Upper lobe of left lung (tissue), 6 donors: Measurements from ENCODE around the gene DGLUCY. TPM values are rescaled to one million over a fixed set of nuclear protein-coding genes. Genes with fewer than 3 reads are reported as not detected.
A peak's percentile ranks its signal among the peaks of the same experiment; 100 is the strongest.

Experiments used
- ATAC-seq, 2 donors: fragments of 200-7000 bp; cut with Tn5 transposase; one replicate each; pipeline ENCODE4 v1.9.1; 2022; ENCODE audit warnings: mild to moderate bottlenecking in 2 of 2, moderate library complexity in 2 of 2; ENCODE audit not compliant: low FRiP score in 2 of 2
- DNase-seq, 2 donors: peaks; one replicate each; pipeline ENCODE4 v3.0.0-alpha.2; 2019 to 2020
- H3K27ac ChIP-seq, 4 donors: fragments of 200-600 bp; sonication (generic); one replicate each; pipeline ENCODE4 v1.5.1; 2016 to 2019
- H3K27me3 ChIP-seq, 4 donors: fragments of 200-600 bp; sonication (generic); one replicate each; pipeline ENCODE4 v1.5.1; 2017 to 2019
- H3K36me3 ChIP-seq, 4 donors: fragments of 200-600 bp; sonication (generic); one replicate each; pipeline ENCODE4 v1.5.1; 2016 to 2019
- H3K4me1 ChIP-seq, 4 donors: fragments of 200-600 bp; sonication (generic); one replicate each; pipeline ENCODE4 v1.5.1; 2018 to 2019
- H3K4me3 ChIP-seq, 4 donors: fragments of 200-600 bp; sonication (generic); one replicate each; pipeline ENCODE4 v1.5.1; 2017 to 2019; ENCODE audit warnings: mild to moderate bottlenecking in 2 of 4, moderate library complexity in 1 of 4
- H3K9me3 ChIP-seq, 4 donors: fragments of 200-600 bp; sonication (generic); one replicate each; pipeline ENCODE4 v1.5.1; 2018 to 2019
- CTCF ChIP-seq, 6 experiments: fragments of 450-650 bp in 4 of 6; fragments of 200-600 bp in 2 of 6; sonication (generic) in 2 of 6; IDR thresholded peaks; one replicate each; pipeline ENCODE4 v1.5.1; 2016 to 2019; ENCODE audit warnings: antibody characterized with exemption in 6 of 6
- EP300 ChIP-seq, 4 donors: sonication (generic); formaldehyde crosslinking; IDR thresholded peaks; one replicate each; pipeline ENCODE4 v1.5.1; 2017; ENCODE audit warnings: antibody characterized with exemption in 4 of 4, control low read depth in 2 of 4
- POLR2A ChIP-seq, 4 donors: fragments of 450-650 bp; IDR thresholded peaks; one replicate each; pipeline ENCODE4 v1.5.1; 2016 to 2017; ENCODE audit warnings: antibody characterized with exemption in 4 of 4, mild to moderate bottlenecking in 2 of 4
- POLR2AphosphoS5 ChIP-seq, 2 donors: sonication (generic); formaldehyde crosslinking; IDR thresholded peaks; one replicate each; pipeline ENCODE4 v1.5.1; 2017; ENCODE audit warnings: antibody characterized with exemption in 2 of 2
- WGBS, 2 donors: methylation state at CpG; one replicate each; pipeline ENCODE4 v1.1.5; 2017 to 2018; 5-methylcytosine and 5-hydroxymethylcytosine counted together
- total RNA-seq, 6 donors: library from RNA; depleted of rRNA in 4 of 6; stranded (reverse); fragments of >200 nt in 4 of 6; gene quantifications; one replicate each; pipeline versions ENCODE4 v1.1.0 to v1.2.1, GENCODE V29; 2016 to 2021
- donor health status: DM: no; HTN: no; CAD: no; lungs with moderate emphysema.
- donor health status: DM: no; HTN: yes; CAD: no; lungs with severe emphysema.

Gene DGLUCY
- total RNA-seq, 6 donors from 2014 or later, result 54.7 to 141 (median 80.3) TPM

GRCh38 chr14:91232052-91232451, 118.2 kb downstream of the DGLUCY start:
- H3K27ac ChIP-seq, result peak overlapping the region; percentile 49 to 75 (median 68)
- DNase-seq, result peak in 1 of 2 donors; percentile 59
- 53 to 65% methylated on average over 2 of the region's 2 CpGs for WGBS, 2 donors
- H3K4me1 ChIP-seq, result peaks cover 28 to 57% (median 42%) of the 10 kb centered on the region in 4 donors
- no peak overlapping the region for H3K4me3 ChIP-seq
- peak; percentile 35 to 58 for ATAC-seq
- no peaks in the 10 kb centered on the region for H3K27me3 ChIP-seq
- peaks cover 0 to 5% (median 0%) of the 10 kb centered on the region in 4 donors for H3K9me3 ChIP-seq
- H3K36me3 ChIP-seq, result peaks cover 0 to 16% (median 0%) of the 10 kb centered on the region in 4 donors
- TF ChIP-seq EP300 (IDR thresholded peaks at IDR 0.05) (no peak), POLR2AphosphoS5 (IDR thresholded peaks at IDR 0.05) (peak in 1 of 2 donors; percentile 38)

- peak overlapping the region; percentile 49 to 75 (median 68) for H3K27ac ChIP-seq
- H3K9me3 ChIP-seq, result peaks cover 0 to 5% (median 0%) of the 10 kb centered on the region in 4 donors
- H3K4me3 ChIP-seq, result no peak overlapping the region
- H3K4me1 ChIP-seq, result peaks cover 28 to 57% (median 42%) of the 10 kb centered on the region in 4 donors
- whole genome bisulfite sequencing, 2 donors, result 61 to 80% methylated on average over 1 to 2 of the region's 2 CpGs
- peaks cover 0 to 14% (median 0%) of the 10 kb centered on the region in 4 donors for H3K36me3 ChIP-seq
- no peak for TF ChIP-seq EP300 (IDR thresholded peaks at IDR 0.05)
- peak in 1 of 2 donors; percentile 29 for ATAC-seq
- H3K27me3 ChIP-seq, result no peaks in the 10 kb centered on the region
- no peak for DNase-seq
Measured at GRCh38 chr14:91232603-91233002, 118.7 kb downstream of the DGLUCY start.

- H3K27ac ChIP-seq, result no peak overlapping the region
- peak in 1 of 2 donors; percentile 83 for DNase-seq
- ATAC-seq, result no peak
Measured at GRCh38 chr14:91233936-91234790, 120.3 kb downstream of the DGLUCY start.

GRCh38 chr14:91234791-91235114, 120.9 kb downstream of the DGLUCY start:
- 96 to 99% methylated on average over 13 to 15 of the region's 16 CpGs for WGBS, 2 donors
- TF ChIP-seq CTCF (IDR thresholded peaks at IDR 0.05), result no peak
- TF ChIP-seq EP300 (IDR thresholded peaks at IDR 0.05), result no peak
- TF ChIP-seq POLR2AphosphoS5 (IDR thresholded peaks at IDR 0.05), result no peak
- TF ChIP-seq POLR2A (IDR thresholded peaks at IDR 0.05), result no peak
- Histone ChIP-seq H3K4me1 (peaks cover 19 to 41% (median 35%) of the 10 kb centered on the region in 4 donors), H3K27me3 (no peaks in the 10 kb centered on the region), H3K4me3 (no peak overlapping the region), H3K36me3 (peaks cover 0 to 8% (median 0%) of the 10 kb centered on the region in 4 donors), H3K27ac (no peak overlapping the region), H3K9me3 (peaks cover 0 to 5% (median 0%) of the 10 kb centered on the region in 4 donors)
- no peak for ATAC-seq
- DNase-seq, result no peak

More at GRCh38 chr14:91233936-91234790, 120.3 kb downstream of the DGLUCY start:
- Histone ChIP-seq H3K36me3 (peaks cover 0 to 8% (median 0%) of the 10 kb centered on the region in 4 donors), H3K4me1 (peaks cover 25 to 47% (median 41%) of the 10 kb centered on the region in 4 donors), H3K9me3 (peaks cover 0 to 5% (median 0%) of the 10 kb centered on the region in 4 donors), H3K27me3 (no peaks in the 10 kb centered on the region), H3K4me3 (no peak overlapping the region)
- TF ChIP-seq POLR2AphosphoS5 (IDR thresholded peaks at IDR 0.05), result no peak
- no peak for TF ChIP-seq POLR2A (IDR thresholded peaks at IDR 0.05)
- no peak for TF ChIP-seq EP300 (IDR thresholded peaks at IDR 0.05)
- TF ChIP-seq CTCF (IDR thresholded peaks at IDR 0.05), result no peak
- WGBS, 2 donors, result 87 to 95% methylated on average over 52 to 63 of the region's 63 CpGs

GRCh38 chr14:91235841-91236240, 122.0 kb downstream of the DGLUCY start:
- Histone ChIP-seq H3K4me1 (peaks cover 13 to 32% (median 26%) of the 10 kb centered on the region in 4 donors), H3K36me3 (peaks cover 0 to 8% (median 0%) of the 10 kb centered on the region in 4 donors), H3K27ac (no peak overlapping the region), H3K27me3 (no peaks in the 10 kb centered on the region), H3K9me3 (peaks cover 0 to 5% (median 0%) of the 10 kb centered on the region in 4 donors), H3K4me3 (no peak overlapping the region)
- ATAC-seq (no peak), DNase-seq (no peak)
- TF ChIP-seq POLR2AphosphoS5 (IDR thresholded peaks at IDR 0.05) (no peak), CTCF (IDR thresholded peaks at IDR 0.05) (no peak), POLR2A (IDR thresholded peaks at IDR 0.05) (no peak), EP300 (IDR thresholded peaks at IDR 0.05) (no peak)
- 91 to 98% methylated on average over 7 of the region's 7 CpGs for WGBS, 2 donors
